H9 (cell line): ENCODE results near the gene CACNB2. TPM values are rescaled to one million over a fixed set of nuclear protein-coding genes. Genes with fewer than 3 reads are reported as not detected.

Experiments
- DNase-seq: peaks from one replicate; pipeline ENCODE4 v3.0.0-alpha.2; 2017
- H2AFZ ChIP-seq: one replicate; pipeline ENCODE4 v1.6.1; 2013; ENCODE audit warnings: mild to moderate bottlenecking, low read length, control low read depth, moderate library complexity
- H2AK5ac ChIP-seq: 2 replicates; pipeline ENCODE4 v1.6.1; 2013; ENCODE audit warnings: low read length, control low read depth, mixed read lengths; ENCODE audit not compliant: insufficient read length
- H2BK120ac ChIP-seq: one replicate; pipeline ENCODE4 v1.6.1; 2013; ENCODE audit warnings: low read depth, mild to moderate bottlenecking, low read length, control low read depth, inconsistent platforms; ENCODE audit not compliant: poor library complexity, severe bottlenecking
- H2BK12ac ChIP-seq: 2 replicates; pipeline ENCODE4 v1.6.1; 2013; ENCODE audit warnings: low read length, control low read depth, mixed read lengths, low read depth; ENCODE audit not compliant: insufficient read length
- H2BK15ac ChIP-seq: 2 replicates; pipeline ENCODE4 v1.6.1; 2013; ENCODE audit warnings: low read depth, low read length, control low read depth
- H2BK20ac ChIP-seq: one replicate; pipeline ENCODE4 v1.6.1; 2013; ENCODE audit warnings: low read depth, mild to moderate bottlenecking, low read length, control low read depth, inconsistent platforms; ENCODE audit not compliant: poor library complexity, severe bottlenecking
- H2BK5ac ChIP-seq: 2 replicates; pipeline ENCODE4 v1.6.1; 2013; ENCODE audit warnings: low read length, control low read depth, mixed read lengths; ENCODE audit not compliant: insufficient read length
- H3K14ac ChIP-seq: 2 replicates; pipeline ENCODE4 v1.6.1; 2013; ENCODE audit warnings: low read length, control low read depth; ENCODE audit not compliant: insufficient read depth
- H3K18ac ChIP-seq: 2 replicates; pipeline ENCODE4 v1.6.1; 2013; ENCODE audit warnings: low read depth, mild to moderate bottlenecking, mixed read lengths, low read length, control low read depth; ENCODE audit not compliant: insufficient read length
- H3K23ac ChIP-seq: 2 replicates; pipeline ENCODE4 v1.6.1; 2013; ENCODE audit warnings: low read length, control low read depth, mixed read lengths, low read depth; ENCODE audit not compliant: insufficient read length
- H3K23me2 ChIP-seq: 2 replicates; pipeline ENCODE4 v1.6.1; 2013; ENCODE audit warnings: low read depth, mild to moderate bottlenecking, mixed read lengths, low read length, control low read depth; ENCODE audit not compliant: insufficient read length, poor library complexity, severe bottlenecking
- H3K27ac ChIP-seq: 2 replicates; pipeline ENCODE4 v1.5.1; 2013; ENCODE audit warnings: low read length, control low read depth, mixed read lengths, low read depth; ENCODE audit not compliant: insufficient read length
- H3K27me3 ChIP-seq: 2 replicates; pipeline ENCODE4 v1.6.1; 2013; ENCODE audit warnings: low read length, control low read depth, inconsistent platforms; ENCODE audit not compliant: insufficient read depth
- H3K4ac ChIP-seq: 2 replicates; pipeline ENCODE4 v1.6.1; 2013; ENCODE audit warnings: low read depth, mild to moderate bottlenecking, control low read depth, inconsistent platforms, low read length, moderate library complexity
- H3K4me1 ChIP-seq: 2 replicates; pipeline ENCODE4 v1.6.1; 2013; ENCODE audit warnings: low read length, control low read depth, inconsistent platforms; ENCODE audit not compliant: insufficient read depth
- H3K4me2 ChIP-seq: 2 replicates; pipeline ENCODE4 v1.6.1; 2013; ENCODE audit warnings: low read length, control low read depth, mixed read lengths; ENCODE audit not compliant: insufficient read length, insufficient read depth
- H3K56ac ChIP-seq: 2 replicates; pipeline ENCODE4 v1.6.1; 2013; ENCODE audit warnings: low read depth, mild to moderate bottlenecking, mixed read lengths, low read length, control low read depth; ENCODE audit not compliant: insufficient read length
- H3K79me1 ChIP-seq: 2 replicates; pipeline ENCODE4 v1.6.1; 2013; ENCODE audit warnings: low read depth, mild to moderate bottlenecking, moderate library complexity, low read length, control low read depth, inconsistent platforms; ENCODE audit not compliant: insufficient read depth, poor library complexity, severe bottlenecking
- H3K79me2 ChIP-seq: 2 replicates; pipeline ENCODE4 v1.6.1; 2013; ENCODE audit warnings: low read length, control low read depth, inconsistent platforms; ENCODE audit not compliant: insufficient read depth
- H3K9ac ChIP-seq: 2 replicates; pipeline ENCODE4 v1.6.1; 2013; ENCODE audit warnings: low read length, control low read depth, mixed read lengths; ENCODE audit not compliant: insufficient read length; ENCODE audit errors: extremely low read depth
- H3K9me3 ChIP-seq: one replicate; pipeline ENCODE4 v1.6.1; 2013; ENCODE audit warnings: low read depth, low read length, inconsistent platforms; ENCODE audit not compliant: control insufficient read depth
- H3T11ph ChIP-seq: one replicate; pipeline ENCODE4 v1.6.1; 2013; ENCODE audit warnings: mild to moderate bottlenecking, low read length, control low read depth, inconsistent platforms
- H4K20me1 ChIP-seq: one replicate; pipeline ENCODE4 v1.6.1; 2013; ENCODE audit not compliant: control insufficient read depth, insufficient read length, insufficient read depth
- H4K5ac ChIP-seq: 2 replicates; pipeline ENCODE4 v1.6.1; 2013; ENCODE audit warnings: low read depth, mild to moderate bottlenecking, mixed read lengths, low read length, control low read depth; ENCODE audit not compliant: insufficient read length
- H4K8ac ChIP-seq: replicated peaks from 2 replicates; pipeline ENCODE4 v1.6.1; 2013; ENCODE audit warnings: low read length, control low read depth, mixed read lengths, low read depth; ENCODE audit not compliant: insufficient read length
- H4K91ac ChIP-seq: 2 replicates; pipeline ENCODE4 v1.6.1; 2013; ENCODE audit warnings: low read depth, mild to moderate bottlenecking, moderate library complexity, mixed read lengths, low read length, control low read depth; ENCODE audit not compliant: insufficient read length
- H3K27ac Mint-ChIP-seq, 3 experiments: 2 replicates in 2 of 3; 3 replicates in 1 of 3; pipeline ENCODE4 v1.8.0; 2020 to 2021; ENCODE audit warnings: mixed read lengths in 3 of 3, mild to moderate bottlenecking in 1 of 3, moderate library complexity in 1 of 3
- H3K27me3 Mint-ChIP-seq: 2 replicates; pipeline ENCODE4 v1.8.0; 2021; ENCODE audit warnings: low read depth, mild to moderate bottlenecking, moderate library complexity, mixed read lengths
- H3K36me3 Mint-ChIP-seq, 3 experiments: 2 replicates in 2 of 3; 3 replicates in 1 of 3; pipeline ENCODE4 v1.8.0; 2020 to 2021; ENCODE audit warnings: low read depth in 3 of 3, mixed read lengths in 3 of 3; ENCODE audit not compliant: insufficient read depth in 1 of 3
- H3K4me1 Mint-ChIP-seq, 2 experiments: 2 replicates each; pipeline ENCODE4 v1.8.0; 2020; ENCODE audit warnings: mixed read lengths in 2 of 2
- H3K4me3 Mint-ChIP-seq, 2 experiments: 2 replicates in 1 of 2; 3 replicates in 1 of 2; pipeline ENCODE4 v1.8.0; 2020 to 2021; ENCODE audit warnings: mild to moderate bottlenecking in 2 of 2, mixed read lengths in 2 of 2, moderate library complexity in 1 of 2
- H3K9me3 Mint-ChIP-seq, 2 experiments: 2 replicates in 1 of 2; 3 replicates in 1 of 2; pipeline ENCODE4 v1.8.0; 2020; ENCODE audit warnings: mild to moderate bottlenecking in 2 of 2, mixed read lengths in 2 of 2, moderate library complexity in 1 of 2
- total RNA-seq: library from RNA; stranded (reverse); gene quantifications from 2 replicates; pipeline ENCODE4 v1.2.1, GENCODE V29; 2021
- TF ChIP-seq, protein P1 (sequence below): fragments of 200-600 bp; sonication (generic); conservative IDR thresholded peaks from 3 replicates; pipeline ENCODE4 v1.8.0; 2021; ENCODE audit warnings: antibody characterized with exemption, mild to moderate bottlenecking

Gene CACNB2
- total RNA-seq, 1 experiment from 2014 or later = 2.6 TPM

DNA sequence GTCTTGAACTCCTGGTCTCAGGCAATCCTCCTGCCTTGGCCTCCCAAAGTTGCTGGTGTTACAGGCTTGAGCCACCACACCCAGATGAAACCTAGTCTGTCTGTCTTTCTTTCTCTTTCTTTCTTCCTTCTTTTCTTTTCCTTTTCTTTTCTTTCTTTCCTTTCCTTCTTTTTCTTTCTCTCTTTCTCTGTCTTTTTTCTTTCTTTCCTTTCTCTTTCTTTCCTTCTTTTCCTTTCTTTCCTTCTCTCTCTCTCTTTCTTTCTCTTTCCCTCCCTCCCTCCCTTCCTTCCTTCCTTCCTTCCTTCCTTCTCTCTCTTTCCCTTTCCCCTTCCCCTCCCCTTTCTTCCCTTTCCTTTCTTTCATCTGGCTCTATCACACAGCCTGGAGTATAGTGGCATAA lies 185.2 kb downstream of the CACNB2 start:
- Histone ChIP-seq H3K9ac (no peak overlapping the region), H2BK20ac (no peak overlapping the region), H2AK5ac (no peak overlapping the region), H2BK12ac (no peak overlapping the region), H3K27me3 (no peaks in the 10 kb centered on the region), H3K9me3 (no peaks in the 10 kb centered on the region), H2BK5ac (no peak overlapping the region), H2BK120ac (no peak overlapping the region), H3K23ac (no peak overlapping the region), H2BK15ac (no peak overlapping the region), H3K23me2 (no peaks in the 10 kb centered on the region), H3K56ac (no peak overlapping the region), H4K5ac (no peak overlapping the region), H3K18ac (no peak overlapping the region), H3K79me1 (no peaks in the 10 kb centered on the region), H3K79me2 (no peaks in the 10 kb centered on the region), H3K4me2 (no peak overlapping the region), H4K8ac (no peak overlapping the region), H3K4ac (no peak overlapping the region), H4K20me1 (peaks cover 3% of the 10 kb centered on the region), H2AFZ (no peak overlapping the region), H3K4me1 (no peaks in the 10 kb centered on the region), H4K91ac (no peak overlapping the region), H3K14ac (no peak overlapping the region), H3T11ph (no peak overlapping the region), H3K27ac (no peak overlapping the region)
- TF ChIP-seq, protein P1, sequence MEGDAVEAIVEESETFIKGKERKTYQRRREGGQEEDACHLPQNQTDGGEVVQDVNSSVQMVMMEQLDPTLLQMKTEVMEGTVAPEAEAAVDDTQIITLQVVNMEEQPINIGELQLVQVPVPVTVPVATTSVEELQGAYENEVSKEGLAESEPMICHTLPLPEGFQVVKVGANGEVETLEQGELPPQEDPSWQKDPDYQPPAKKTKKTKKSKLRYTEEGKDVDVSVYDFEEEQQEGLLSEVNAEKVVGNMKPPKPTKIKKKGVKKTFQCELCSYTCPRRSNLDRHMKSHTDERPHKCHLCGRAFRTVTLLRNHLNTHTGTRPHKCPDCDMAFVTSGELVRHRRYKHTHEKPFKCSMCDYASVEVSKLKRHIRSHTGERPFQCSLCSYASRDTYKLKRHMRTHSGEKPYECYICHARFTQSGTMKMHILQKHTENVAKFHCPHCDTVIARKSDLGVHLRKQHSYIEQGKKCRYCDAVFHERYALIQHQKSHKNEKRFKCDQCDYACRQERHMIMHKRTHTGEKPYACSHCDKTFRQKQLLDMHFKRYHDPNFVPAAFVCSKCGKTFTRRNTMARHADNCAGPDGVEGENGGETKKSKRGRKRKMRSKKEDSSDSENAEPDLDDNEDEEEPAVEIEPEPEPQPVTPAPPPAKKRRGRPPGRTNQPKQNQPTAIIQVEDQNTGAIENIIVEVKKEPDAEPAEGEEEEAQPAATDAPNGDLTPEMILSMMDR = no peak
- Mint-ChIP-seq H3K27me3 (peaks cover 2% of the 10 kb centered on the region; the same call in 1 of the 2 replicates), H3K36me3 (no peaks in the 10 kb centered on the region), H3K27ac (no peak overlapping the region), H3K4me3 (no peak overlapping the region), H3K4me1 (no peaks in the 10 kb centered on the region), H3K9me3 (no peaks in the 10 kb centered on the region)
- DNase-seq = no peak
